H1 (cell line): ENCODE results near the gene CHCHD1. TPM values are rescaled to one million over a fixed set of nuclear protein-coding genes. Genes with fewer than 3 reads are reported as not detected.

Source experiments
- CTCF ChIA-PET: fragments of 300-600 bp; sonication (Branson Sonifier 250); formaldehyde crosslinking; loops from one replicate; lab custom pipeline; 2021; ENCODE audit not compliant: partially characterized antibody; lab: Charles Lee
- POLR2A ChIA-PET: fragments of 300-600 bp; sonication (Branson Sonifier 250); formaldehyde crosslinking; loops from one replicate; lab custom pipeline; 2021; ENCODE audit warnings: inconsistent platforms; ENCODE audit not compliant: partially characterized antibody; lab: Charles Lee
- DNase-seq, 2 experiments: peaks; one replicate each; pipeline versions ENCODE4 v3.0.0 to v3.0.0-alpha.2; 2010 to 2022; ENCODE audit warnings: low spot score in 2 of 2, low read depth in 1 of 2, mixed read lengths in 1 of 2
- FAIRE-seq: peaks from 2 replicates; lab custom pipeline; 2011; peaks lifted over from hg19 to GRCh38; lab: Jason Lieb, UNC
- H2AFZ ChIP-seq: 2 replicates; pipeline ENCODE4 v1.8.1; 2012; ENCODE audit warnings: low read length, inconsistent platforms
- H2AK5ac ChIP-seq: 2 replicates; pipeline ENCODE4 v1.6.1; 2013; ENCODE audit warnings: low read depth, low read length
- H2BK120ac ChIP-seq: replicated peaks from 2 replicates; pipeline ENCODE3; 2013; ENCODE audit warnings: low read depth, low read length, inconsistent platforms
- H2BK12ac ChIP-seq: 2 replicates; pipeline ENCODE4 v1.6.1; 2013; ENCODE audit warnings: low read depth, low read length
- H2BK15ac ChIP-seq: 2 replicates; pipeline ENCODE4 v1.6.1; 2013; ENCODE audit warnings: low read length
- H2BK20ac ChIP-seq: 2 replicates; pipeline ENCODE4 v1.6.1; 2013; ENCODE audit warnings: low read length
- H2BK5ac ChIP-seq: 2 replicates; pipeline ENCODE4 v1.6.1; 2013; ENCODE audit warnings: low read depth, low read length
- H3K14ac ChIP-seq: 2 replicates; pipeline ENCODE4 v1.6.1; 2013; ENCODE audit warnings: inconsistent platforms; ENCODE audit not compliant: insufficient read length
- H3K18ac ChIP-seq: 2 replicates; pipeline ENCODE4 v1.6.1; 2013; ENCODE audit warnings: low read length; ENCODE audit errors: extremely low read depth
- H3K23ac ChIP-seq: 2 replicates; pipeline ENCODE4 v1.6.1; 2013; ENCODE audit warnings: inconsistent platforms; ENCODE audit not compliant: insufficient read length
- H3K23me2 ChIP-seq: 2 replicates; pipeline ENCODE4 v1.6.1; 2013; ENCODE audit warnings: low read depth, low read length
- H3K27ac ChIP-seq: 2 replicates; pipeline ENCODE4 v1.6.1; 2011; ENCODE audit warnings: low read depth, low read length, inconsistent platforms
- H3K27me3 ChIP-seq, 4 experiments: replicated peaks in 1 of 4; 1 replicate in 1 of 4; 2 replicates in 3 of 4; pipeline versions ENCODE4 v1.6.1 to v1.8.1; 2011 to 2013; ENCODE audit warnings: low read length in 3 of 4, mild to moderate bottlenecking in 3 of 4, inconsistent platforms in 2 of 4, mixed read lengths in 2 of 4, moderate library complexity in 1 of 4; ENCODE audit not compliant: control insufficient read depth in 3 of 4, insufficient read depth in 3 of 4; ENCODE audit errors: extremely low read depth in 1 of 4
- H3K36me3 ChIP-seq, 4 experiments: 2 replicates each; pipeline versions ENCODE4 v1.6.1 to v1.8.1; 2011 to 2013; ENCODE audit warnings: mild to moderate bottlenecking in 4 of 4, low read length in 3 of 4, moderate library complexity in 2 of 4, control low read depth in 1 of 4, inconsistent platforms in 1 of 4; ENCODE audit not compliant: insufficient read depth in 4 of 4, control insufficient read depth in 2 of 4
- H3K4ac ChIP-seq: replicated peaks from 2 replicates; pipeline ENCODE3; 2013; ENCODE audit warnings: low read length, low read depth, mixed read lengths, inconsistent platforms; ENCODE audit not compliant: insufficient read length
- H3K4me1 ChIP-seq, 4 experiments: replicated peaks in 1 of 4; 1 replicate in 1 of 4; 2 replicates in 3 of 4; pipeline versions ENCODE4 v1.6.1 to v1.8.1; 2011 to 2013; ENCODE audit warnings: low read length in 3 of 4, inconsistent platforms in 2 of 4, mixed read lengths in 1 of 4; ENCODE audit not compliant: insufficient read depth in 4 of 4, control insufficient read depth in 3 of 4
- H3K4me2 ChIP-seq, 2 experiments: 2 replicates each; pipeline versions ENCODE4 v1.6.1 to v1.8.1; 2011 to 2013; ENCODE audit warnings: low read depth in 2 of 2, low read length in 2 of 2, control low read depth in 1 of 2, inconsistent platforms in 1 of 2, mild to moderate bottlenecking in 1 of 2; ENCODE audit not compliant: insufficient read depth in 1 of 2
- H3K4me3 ChIP-seq, 4 experiments: fragments of 200-600, 300-600 bp in 1 of 4; sonication (generic), shearing (Covaris generic), sonication (Bioruptor Twin) in 1 of 4; 2 replicates each; pipeline versions ENCODE4 v1.5.1 to v1.8.1; 2011 to 2016; ENCODE audit warnings: low read length in 4 of 4, low read depth in 3 of 4, control low read depth in 2 of 4, inconsistent platforms in 2 of 4, mild to moderate bottlenecking in 2 of 4, mixed read lengths in 1 of 4, moderate library complexity in 1 of 4; ENCODE audit not compliant: insufficient read depth in 2 of 4; ENCODE audit errors: extremely low read depth in 1 of 4
- H3K56ac ChIP-seq: replicated peaks from 2 replicates; pipeline ENCODE3; 2013; ENCODE audit warnings: low read depth, mild to moderate bottlenecking, mixed read lengths, low read length, inconsistent platforms; ENCODE audit not compliant: insufficient read length
- H3K79me1 ChIP-seq: 2 replicates; pipeline ENCODE4 v1.6.1; 2013; ENCODE audit warnings: low read depth, low read length, control low read depth
- H3K79me2 ChIP-seq, 2 experiments: 2 replicates each; pipeline versions ENCODE4 v1.6.1 to v1.8.1; 2012 to 2013; ENCODE audit warnings: low read length in 2 of 2, mild to moderate bottlenecking in 2 of 2, inconsistent platforms in 1 of 2; ENCODE audit not compliant: insufficient read depth in 2 of 2, control insufficient read depth in 1 of 2
- H3K9ac ChIP-seq, 4 experiments: replicated peaks in 1 of 4; 1 replicate in 1 of 4; 2 replicates in 3 of 4; pipeline versions ENCODE4 v1.6.1 to v1.8.1; 2011 to 2013; ENCODE audit warnings: low read depth in 3 of 4, low read length in 3 of 4, control low read depth in 2 of 4, mild to moderate bottlenecking in 2 of 4, moderate library complexity in 2 of 4, inconsistent platforms in 1 of 4; ENCODE audit errors: extremely low read depth in 1 of 4
- H3K9me3 ChIP-seq, 2 experiments: 2 replicates each; pipeline versions ENCODE4 v1.6.1 to v1.8.1; 2012 to 2013; ENCODE audit warnings: mild to moderate bottlenecking in 2 of 2, moderate library complexity in 2 of 2, control low read depth in 1 of 2, inconsistent platforms in 1 of 2, low read depth in 1 of 2, low read length in 1 of 2, mixed read lengths in 1 of 2; ENCODE audit not compliant: insufficient read depth in 2 of 2
- H4K20me1 ChIP-seq, 2 experiments: replicated peaks in 1 of 2; 2 replicates each; pipeline versions ENCODE3 to v1.8.1; 2011 to 2013; ENCODE audit warnings: inconsistent platforms in 2 of 2, low read length in 2 of 2, mild to moderate bottlenecking in 1 of 2; ENCODE audit not compliant: insufficient read depth in 2 of 2, control insufficient read depth in 1 of 2
- H4K5ac ChIP-seq: 2 replicates; pipeline ENCODE4 v1.6.1; 2013; ENCODE audit warnings: low read length, low read depth, mixed read lengths, inconsistent platforms; ENCODE audit not compliant: insufficient read length
- H4K8ac ChIP-seq: 2 replicates; pipeline ENCODE4 v1.8.0; 2013; ENCODE audit warnings: mild to moderate bottlenecking, moderate library complexity, low read length, inconsistent platforms; ENCODE audit not compliant: insufficient read depth; ENCODE audit errors: extremely low read depth
- H4K91ac ChIP-seq: replicated peaks from 2 replicates; pipeline ENCODE3; 2013; ENCODE audit warnings: low read length, mixed read lengths, inconsistent platforms; ENCODE audit not compliant: insufficient read length
- CBX5 ChIP-seq: fragments of 300-800, 300-1000 bp; sonication (generic); IDR thresholded peaks from 2 replicates; pipeline ENCODE4 v1.7.1; 2016; ENCODE audit warnings: antibody characterized with exemption, low read length, low read depth
- CTBP2 ChIP-seq: IDR thresholded peaks from 2 replicates; pipeline ENCODE4 v1.7.0; 2011; ENCODE audit warnings: borderline replicate concordance, mild to moderate bottlenecking, moderate library complexity, mixed read lengths, low read length; ENCODE audit not compliant: insufficient read depth, insufficient read length
- EZH2 ChIP-seq: fragments of 200-600 bp; sonication (generic); IDR thresholded peaks from 2 replicates; pipeline ENCODE4 v1.7.1; 2012; ENCODE audit warnings: low read depth, mild to moderate bottlenecking, moderate library complexity, low read length, inconsistent platforms; ENCODE audit not compliant: severe bottlenecking
- NANOG ChIP-seq: IDR thresholded peaks from 2 replicates; pipeline ENCODE4 v1.6.1; 2011; ENCODE audit warnings: low read length, low read depth, mild to moderate bottlenecking, inconsistent platforms; ENCODE audit not compliant: insufficient read depth, poor library complexity, severe bottlenecking
- POU5F1 ChIP-seq: IDR thresholded peaks from 2 replicates; pipeline ENCODE4 v1.6.1; 2011; ENCODE audit warnings: low read depth, mild to moderate bottlenecking, low read length, moderate library complexity
- RNF2 ChIP-seq: fragments of 200-900, 300-1000 bp; sonication (generic); IDR thresholded peaks from 2 replicates; pipeline ENCODE4 v1.7.1; 2016; ENCODE audit warnings: borderline replicate concordance, low read depth, mild to moderate bottlenecking, antibody characterized with exemption, low read length; ENCODE audit not compliant: poor library complexity, severe bottlenecking; ENCODE audit errors: missing control alignments
- SIX5 ChIP-seq: IDR thresholded peaks from 2 replicates; pipeline ENCODE4 v1.6.1; 2011; ENCODE audit warnings: mild to moderate bottlenecking, low read depth, low read length
- TAF1 ChIP-seq: IDR thresholded peaks from 2 replicates; pipeline ENCODE4 v1.6.1; 2011; ENCODE audit warnings: mild to moderate bottlenecking, low read depth, low read length
- WGBS, 2 experiments: shearing (Covaris generic) in 1 of 2; methylation state at CpG; one replicate each; pipeline versions ENCODE4 v1.1.6 to v1.1.7; 2013 to 2015; ENCODE audit warnings: low lambda C conversion rate in 2 of 2, mixed read lengths in 2 of 2, inconsistent platforms in 1 of 2, low coverage in 1 of 2, missing lambda C conversion rate in 1 of 2; ENCODE audit not compliant: insufficient replicate concordance in 2 of 2, insufficient coverage in 1 of 2, insufficient read length in 1 of 2; ENCODE audit errors: extremely low coverage in 1 of 2, missing lambda C conversion rate in 1 of 2; 5-methylcytosine and 5-hydroxymethylcytosine counted together
- polyA plus RNA-seq, 7 experiments: library from polyadenylated mRNA; depleted of rRNA in 3 of 7; stranded (reverse) in 5 of 7; unstranded in 2 of 7; fragments of >200 nt in 5 of 7; fragments of 200-250 nt in 2 of 7; gene quantifications; 1 replicate in 5 of 7; 2 replicates in 1 of 7; 4 replicates in 1 of 7; pipeline versions ENCODE4 v1.2.1 to v1.2.3, GENCODE V29; 2011 to 2013; ENCODE audit warnings: missing spikeins in 2 of 7, mixed read lengths in 2 of 7
- total RNA-seq: library from RNA; stranded (reverse); fragmentation: NEBNext Ultra II Directional; extraction: Animal tissue kit (Norgen Biotek cat#: 25700); gene quantifications from 2 replicates; pipeline ENCODE4 v1.2.1, GENCODE V29; 2021
- TF ChIP-seq, protein P1 (sequence below): IDR thresholded peaks from 2 replicates; pipeline ENCODE4 v1.6.1; 2011; ENCODE audit warnings: low read length, improper control_type of control experiment
- TF ChIP-seq, protein P2 (sequence below): IDR thresholded peaks from 2 replicates; pipeline ENCODE4 v1.6.1; 2012; ENCODE audit warnings: inconsistent platforms

CHCHD1 gene
- total and polyA plus RNA-seq, 2 of the 8 experiments (the other 6 are each of a cell fraction or from before 2014, with no cell fraction given), result 44.9 to 58.1 TPM

DNA sequence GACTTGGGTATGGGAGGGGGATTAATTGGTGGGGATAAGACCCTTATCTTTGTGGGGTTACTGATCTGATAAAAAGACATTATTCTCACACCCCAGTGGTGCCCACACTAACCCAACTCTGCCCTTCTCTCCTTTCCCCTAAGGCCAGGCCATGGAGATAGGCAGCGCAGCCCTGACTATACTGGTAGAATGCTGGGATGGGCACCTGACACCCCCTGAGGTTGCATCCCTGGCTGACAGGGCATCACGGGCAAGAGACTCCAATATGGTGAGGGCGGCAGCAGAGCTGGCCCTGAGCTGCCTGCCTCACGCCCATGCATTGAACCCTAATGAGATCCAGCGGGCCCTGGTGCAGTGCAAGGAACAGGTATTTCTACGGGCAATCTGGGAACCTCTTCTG lies 16.2 kb downstream of the CHCHD1 start:
- Histone ChIP-seq H3K23ac (no peak overlapping the region), H3K4me3 (no peak overlapping the region), H4K91ac (no peak overlapping the region), H3K4me1 (no peaks in the 10 kb centered on the region), H3K79me1 (no peaks in the 10 kb centered on the region), H2BK12ac (no peak overlapping the region), H3K18ac (no peak overlapping the region), H2AK5ac (no peak overlapping the region), H3K23me2 (0 out of 2 replicates have a peak, but pooled peaks cover 2% of the 10 kb centered on the region), H3K27ac (no peak overlapping the region), H3K14ac (no peak overlapping the region), H3K4ac (no peak overlapping the region), H3K9ac (no peak overlapping the region), H3K79me2 (no peaks in the 10 kb centered on the region), H3K9me3 (no peaks in the 10 kb centered on the region), H3K56ac (no peak overlapping the region), H4K20me1 (peaks cover 0 to 12% of the 10 kb centered on the region in 2 experiments), H2BK5ac (no peak overlapping the region), H2BK120ac (no peak overlapping the region), H3K27me3 (no peaks in the 10 kb centered on the region), H2BK20ac (no peak overlapping the region), H3K36me3 (peaks cover 8 to 37% (median 24%) of the 10 kb centered on the region in 4 experiments), H2BK15ac (no peak overlapping the region), H4K5ac (no peak overlapping the region), H2AFZ (no peak overlapping the region), H3K4me2 (no peak overlapping the region), H4K8ac (no peak overlapping the region; the same call in 1 of the 2 replicates)
- FAIRE-seq (no peak), DNase-seq (no peak)
- ChIA-PET CTCF (interaction anchor here (1.5 to 1.9 kb wide), 2 partner anchors 12 kb away, joined by 4 to 6 read pairs; partner anchors contain the start of gene ZSWIM8), POLR2A (interaction anchor here (1.2 to 12.1 kb wide), 5 partner anchors 9 to 113 kb away, joined by 3 to 137 read pairs (median 9); partner anchors contain the start of genes CHCHD1, NDST2 and PLAU)
- WGBS, 2 experiments, result 96% methylated on average over 6 of the region's 6 CpGs; no CpG with 5 or more reads in 1 of the 2 experiments
- TF ChIP-seq CTBP2 (no peak), NANOG (no peak), TAF1 (no peak), EZH2 (no peak), POU5F1 (no peak), SIX5 (no peak), RNF2 (no peak), CBX5 (no peak)
- TF ChIP-seq, protein P1, sequence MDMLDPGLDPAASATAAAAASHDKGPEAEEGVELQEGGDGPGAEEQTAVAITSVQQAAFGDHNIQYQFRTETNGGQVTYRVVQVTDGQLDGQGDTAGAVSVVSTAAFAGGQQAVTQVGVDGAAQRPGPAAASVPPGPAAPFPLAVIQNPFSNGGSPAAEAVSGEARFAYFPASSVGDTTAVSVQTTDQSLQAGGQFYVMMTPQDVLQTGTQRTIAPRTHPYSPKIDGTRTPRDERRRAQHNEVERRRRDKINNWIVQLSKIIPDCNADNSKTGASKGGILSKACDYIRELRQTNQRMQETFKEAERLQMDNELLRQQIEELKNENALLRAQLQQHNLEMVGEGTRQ, result no peak
- TF ChIP-seq, protein P2, sequence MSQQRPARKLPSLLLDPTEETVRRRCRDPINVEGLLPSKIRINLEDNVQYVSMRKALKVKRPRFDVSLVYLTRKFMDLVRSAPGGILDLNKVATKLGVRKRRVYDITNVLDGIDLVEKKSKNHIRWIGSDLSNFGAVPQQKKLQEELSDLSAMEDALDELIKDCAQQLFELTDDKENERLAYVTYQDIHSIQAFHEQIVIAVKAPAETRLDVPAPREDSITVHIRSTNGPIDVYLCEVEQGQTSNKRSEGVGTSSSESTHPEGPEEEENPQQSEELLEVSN, result no peak
